MG63 (cell line): ENCODE results near the gene FANCG. TPM values are rescaled to one million over a fixed set of nuclear protein-coding genes. Genes with fewer than 3 reads are reported as not detected.

ENCODE experiments used
- DNase-seq: peaks from one replicate; pipeline ENCODE4 v3.0.0-alpha.2; 2020
- H3K27me3 ChIP-seq: fragments of 250-450 bp; sonication (Bioruptor Pico); 2 replicates; pipeline ENCODE4 v1.5.1; 2020; ENCODE audit warnings: mild to moderate bottlenecking, moderate library complexity
- H3K36me3 ChIP-seq: fragments of 250-450 bp; sonication (Bioruptor Pico); 2 replicates; pipeline ENCODE4 v1.5.1; 2020; ENCODE audit warnings: mild to moderate bottlenecking, moderate library complexity
- H3K4me3 ChIP-seq: fragments of 250-450 bp; sonication (Bioruptor Pico); 2 replicates; pipeline ENCODE4 v1.5.1; 2020; ENCODE audit warnings: mild to moderate bottlenecking, moderate library complexity
- H3K9me3 ChIP-seq: fragments of 250-450 bp; sonication (Bioruptor Pico); 2 replicates; pipeline ENCODE4 v1.5.1; 2020; ENCODE audit warnings: mild to moderate bottlenecking, moderate library complexity
- total RNA-seq: library from RNA; depleted of rRNA; stranded (reverse); fragments of >200 nt; shearing (Covaris generic); gene quantifications from 2 replicates; pipeline ENCODE4 v1.2.3, GENCODE V29; 2014; ENCODE audit warnings: low replicate concordance

Gene FANCG
- total RNA-seq, 1 experiment from 2014 or later = 15.2 TPM

GRCh38 chr9:35051069-35051967 is 28.4 kb downstream of the FANCG start:
- Histone ChIP-seq H3K9me3 (no peaks in the 10 kb centered on the region), H3K36me3 (peaks cover 30% of the 10 kb centered on the region), H3K27me3 (no peaks in the 10 kb centered on the region), H3K4me3 (no peak overlapping the region)
- peak; percentile 16 for DNase-seq

GRCh38 chr9:35048511-35048910 is 31.2 kb downstream of the FANCG start:
- Histone ChIP-seq H3K9me3 (no peaks in the 10 kb centered on the region), H3K27me3 (no peaks in the 10 kb centered on the region)

GRCh38 chr9:35044071-35044470 is 35.7 kb downstream of the FANCG start:
- Histone ChIP-seq H3K36me3 (peaks cover 5% of the 10 kb centered on the region), H3K4me3 (no peak overlapping the region), H3K27me3 (no peaks in the 10 kb centered on the region), H3K9me3 (no peaks in the 10 kb centered on the region)
- no peak for DNase-seq

More at GRCh38 chr9:35048511-35048910, 31.2 kb downstream of the FANCG start:
- no peak for DNase-seq
- peaks cover 16% of the 10 kb centered on the region for H3K36me3 ChIP-seq
- no peak overlapping the region for H3K4me3 ChIP-seq

- Histone ChIP-seq H3K27me3 (no peaks in the 10 kb centered on the region), H3K36me3 (peaks cover 2% of the 10 kb centered on the region; the same call in 1 of the 2 replicates), H3K9me3 (no peaks in the 10 kb centered on the region), H3K4me3 (no peak overlapping the region)
- no peak for DNase-seq
Observed at GRCh38 chr9:35042891-35043545, 36.7 kb downstream of the FANCG start.

- no peak for DNase-seq
- H3K27me3 ChIP-seq = no peaks in the 10 kb centered on the region
- no peak overlapping the region for H3K4me3 ChIP-seq
- H3K36me3 ChIP-seq = peaks cover 2% of the 10 kb centered on the region; the same call in 1 of the 2 replicates
- no peaks in the 10 kb centered on the region for H3K9me3 ChIP-seq
Observed at GRCh38 chr9:35042081-35042604, 37.6 kb downstream of the FANCG start.

GRCh38 chr9:35035851-35036701 is 43.7 kb downstream of the FANCG start:
- no peaks in the 10 kb centered on the region for H3K27me3 ChIP-seq
- H3K36me3 ChIP-seq = peaks cover 11% of the 10 kb centered on the region; the same call in 1 of the 2 replicates
- no peak overlapping the region for H3K4me3 ChIP-seq
- no peaks in the 10 kb centered on the region for H3K9me3 ChIP-seq
- DNase-seq = no peak

- Histone ChIP-seq H3K27me3 (no peaks in the 10 kb centered on the region), H3K4me3 (no peak overlapping the region), H3K36me3 (peaks cover 10% of the 10 kb centered on the region; the same call in 1 of the 2 replicates)
Observed at GRCh38 chr9:35033101-35033500, 46.6 kb downstream of the FANCG start.

GRCh38 chr9:35029852-35030251 is 49.9 kb downstream of the FANCG start:
- H3K27me3 ChIP-seq = no peaks in the 10 kb centered on the region
- DNase-seq = no peak
- H3K9me3 ChIP-seq = no peaks in the 10 kb centered on the region
- H3K36me3 ChIP-seq = peaks cover 10% of the 10 kb centered on the region; the same call in 1 of the 2 replicates
- H3K4me3 ChIP-seq = no peak overlapping the region

More at GRCh38 chr9:35033101-35033500, 46.6 kb downstream of the FANCG start:
- DNase-seq = no peak
- H3K9me3 ChIP-seq = no peaks in the 10 kb centered on the region

GRCh38 chr9:35029241-35029640 is 50.5 kb downstream of the FANCG start:
- H3K9me3 ChIP-seq = no peaks in the 10 kb centered on the region

GRCh38 chr9:35028341-35028740 is 51.4 kb downstream of the FANCG start:
- Histone ChIP-seq H3K36me3 (peaks cover 10% of the 10 kb centered on the region; the same call in 1 of the 2 replicates), H3K4me3 (no peak overlapping the region), H3K9me3 (no peaks in the 10 kb centered on the region), H3K27me3 (no peaks in the 10 kb centered on the region)
- DNase-seq = no peak

More at GRCh38 chr9:35029241-35029640, 50.5 kb downstream of the FANCG start:
- no peak overlapping the region for H3K4me3 ChIP-seq
- no peak for DNase-seq
- no peaks in the 10 kb centered on the region for H3K27me3 ChIP-seq
- peaks cover 10% of the 10 kb centered on the region; the same call in 1 of the 2 replicates for H3K36me3 ChIP-seq

GRCh38 chr9:35027860-35028259 is 51.9 kb downstream of the FANCG start:
- Histone ChIP-seq H3K27me3 (no peaks in the 10 kb centered on the region), H3K4me3 (no peak overlapping the region), H3K36me3 (peaks cover 7% of the 10 kb centered on the region; the same call in 1 of the 2 replicates), H3K9me3 (no peaks in the 10 kb centered on the region)
- no peak for DNase-seq

GRCh38 chr9:35027374-35027773 is 52.4 kb downstream of the FANCG start:
- Histone ChIP-seq H3K36me3 (peaks cover 7% of the 10 kb centered on the region), H3K4me3 (no peak overlapping the region)
- DNase-seq = no peak

GRCh38 chr9:35026671-35027070 is 53.1 kb downstream of the FANCG start:
- no peak for DNase-seq
- Histone ChIP-seq H3K4me3 (no peak overlapping the region), H3K27me3 (no peaks in the 10 kb centered on the region), H3K9me3 (no peaks in the 10 kb centered on the region), H3K36me3 (peaks cover 7% of the 10 kb centered on the region)

More at GRCh38 chr9:35027374-35027773, 52.4 kb downstream of the FANCG start:
- Histone ChIP-seq H3K27me3 (no peaks in the 10 kb centered on the region), H3K9me3 (no peaks in the 10 kb centered on the region)
